ENCODE measurements around the gene ZNF764.

DNA sequence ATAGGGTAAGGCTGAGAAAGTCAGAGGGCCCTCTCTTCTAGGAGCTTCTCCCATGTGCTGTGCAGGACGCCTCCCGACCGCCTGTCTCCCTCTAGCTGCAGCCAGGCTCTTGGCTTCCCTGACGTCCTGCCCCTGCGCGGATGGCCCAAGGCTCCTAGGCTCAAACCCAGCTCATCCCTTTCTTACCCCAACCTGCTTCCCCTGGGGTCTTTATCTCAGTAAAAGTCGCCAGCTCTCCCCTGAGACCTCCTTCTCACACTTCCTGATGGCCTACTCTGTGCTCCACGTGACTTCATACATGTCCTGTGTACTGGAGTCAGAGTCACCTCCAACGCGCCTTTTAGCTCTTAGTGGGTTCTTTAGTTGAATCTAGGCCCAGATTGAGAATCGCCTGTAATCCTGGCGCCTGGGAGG, 22.4 kb downstream of the ZNF764 start:
- TF ChIP-seq, protein P1, sequence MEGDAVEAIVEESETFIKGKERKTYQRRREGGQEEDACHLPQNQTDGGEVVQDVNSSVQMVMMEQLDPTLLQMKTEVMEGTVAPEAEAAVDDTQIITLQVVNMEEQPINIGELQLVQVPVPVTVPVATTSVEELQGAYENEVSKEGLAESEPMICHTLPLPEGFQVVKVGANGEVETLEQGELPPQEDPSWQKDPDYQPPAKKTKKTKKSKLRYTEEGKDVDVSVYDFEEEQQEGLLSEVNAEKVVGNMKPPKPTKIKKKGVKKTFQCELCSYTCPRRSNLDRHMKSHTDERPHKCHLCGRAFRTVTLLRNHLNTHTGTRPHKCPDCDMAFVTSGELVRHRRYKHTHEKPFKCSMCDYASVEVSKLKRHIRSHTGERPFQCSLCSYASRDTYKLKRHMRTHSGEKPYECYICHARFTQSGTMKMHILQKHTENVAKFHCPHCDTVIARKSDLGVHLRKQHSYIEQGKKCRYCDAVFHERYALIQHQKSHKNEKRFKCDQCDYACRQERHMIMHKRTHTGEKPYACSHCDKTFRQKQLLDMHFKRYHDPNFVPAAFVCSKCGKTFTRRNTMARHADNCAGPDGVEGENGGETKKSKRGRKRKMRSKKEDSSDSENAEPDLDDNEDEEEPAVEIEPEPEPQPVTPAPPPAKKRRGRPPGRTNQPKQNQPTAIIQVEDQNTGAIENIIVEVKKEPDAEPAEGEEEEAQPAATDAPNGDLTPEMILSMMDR (IDR thresholded peaks at IDR 0.05): peak; percentile 34 to 69 (median 63)
- TF ChIP-seq POLR2A (IDR thresholded peaks at IDR 0.05) (no peak), EP300 (IDR thresholded peaks at IDR 0.05) (peak in 1 of 2 donors; percentile 9)

All from tibial nerve (tissue), 4 donors.